H9 (cell line): ENCODE data around the gene C2orf68. TPM values are rescaled to one million over a fixed set of nuclear protein-coding genes. Genes with fewer than 3 reads are reported as not detected.

Experiments used
- DNase-seq: peaks from one replicate; pipeline ENCODE4 v3.0.0-alpha.2; 2017
- H2AFZ ChIP-seq: one replicate; pipeline ENCODE4 v1.6.1; 2013; ENCODE audit warnings: mild to moderate bottlenecking, low read length, control low read depth, moderate library complexity
- H2AK5ac ChIP-seq: 2 replicates; pipeline ENCODE4 v1.6.1; 2013; ENCODE audit warnings: low read length, control low read depth, mixed read lengths; ENCODE audit not compliant: insufficient read length
- H2BK120ac ChIP-seq: one replicate; pipeline ENCODE4 v1.6.1; 2013; ENCODE audit warnings: low read depth, mild to moderate bottlenecking, low read length, control low read depth, inconsistent platforms; ENCODE audit not compliant: poor library complexity, severe bottlenecking
- H2BK12ac ChIP-seq: 2 replicates; pipeline ENCODE4 v1.6.1; 2013; ENCODE audit warnings: low read length, control low read depth, mixed read lengths, low read depth; ENCODE audit not compliant: insufficient read length
- H2BK15ac ChIP-seq: 2 replicates; pipeline ENCODE4 v1.6.1; 2013; ENCODE audit warnings: low read depth, low read length, control low read depth
- H2BK20ac ChIP-seq: one replicate; pipeline ENCODE4 v1.6.1; 2013; ENCODE audit warnings: low read depth, mild to moderate bottlenecking, low read length, control low read depth, inconsistent platforms; ENCODE audit not compliant: poor library complexity, severe bottlenecking
- H2BK5ac ChIP-seq: 2 replicates; pipeline ENCODE4 v1.6.1; 2013; ENCODE audit warnings: low read length, control low read depth, mixed read lengths; ENCODE audit not compliant: insufficient read length
- H3K14ac ChIP-seq: 2 replicates; pipeline ENCODE4 v1.6.1; 2013; ENCODE audit warnings: low read length, control low read depth; ENCODE audit not compliant: insufficient read depth
- H3K18ac ChIP-seq: 2 replicates; pipeline ENCODE4 v1.6.1; 2013; ENCODE audit warnings: low read depth, mild to moderate bottlenecking, mixed read lengths, low read length, control low read depth; ENCODE audit not compliant: insufficient read length
- H3K23ac ChIP-seq: 2 replicates; pipeline ENCODE4 v1.6.1; 2013; ENCODE audit warnings: low read length, control low read depth, mixed read lengths, low read depth; ENCODE audit not compliant: insufficient read length
- H3K23me2 ChIP-seq: 2 replicates; pipeline ENCODE4 v1.6.1; 2013; ENCODE audit warnings: low read depth, mild to moderate bottlenecking, mixed read lengths, low read length, control low read depth; ENCODE audit not compliant: insufficient read length, poor library complexity, severe bottlenecking
- H3K27ac ChIP-seq: 2 replicates; pipeline ENCODE4 v1.5.1; 2013; ENCODE audit warnings: low read length, control low read depth, mixed read lengths, low read depth; ENCODE audit not compliant: insufficient read length
- H3K27me3 ChIP-seq: 2 replicates; pipeline ENCODE4 v1.6.1; 2013; ENCODE audit warnings: low read length, control low read depth, inconsistent platforms; ENCODE audit not compliant: insufficient read depth
- H3K4ac ChIP-seq: 2 replicates; pipeline ENCODE4 v1.6.1; 2013; ENCODE audit warnings: low read depth, mild to moderate bottlenecking, control low read depth, inconsistent platforms, low read length, moderate library complexity
- H3K4me1 ChIP-seq: 2 replicates; pipeline ENCODE4 v1.6.1; 2013; ENCODE audit warnings: low read length, control low read depth, inconsistent platforms; ENCODE audit not compliant: insufficient read depth
- H3K4me2 ChIP-seq: 2 replicates; pipeline ENCODE4 v1.6.1; 2013; ENCODE audit warnings: low read length, control low read depth, mixed read lengths; ENCODE audit not compliant: insufficient read length, insufficient read depth
- H3K56ac ChIP-seq: 2 replicates; pipeline ENCODE4 v1.6.1; 2013; ENCODE audit warnings: low read depth, mild to moderate bottlenecking, mixed read lengths, low read length, control low read depth; ENCODE audit not compliant: insufficient read length
- H3K79me1 ChIP-seq: 2 replicates; pipeline ENCODE4 v1.6.1; 2013; ENCODE audit warnings: low read depth, mild to moderate bottlenecking, moderate library complexity, low read length, control low read depth, inconsistent platforms; ENCODE audit not compliant: insufficient read depth, poor library complexity, severe bottlenecking
- H3K79me2 ChIP-seq: 2 replicates; pipeline ENCODE4 v1.6.1; 2013; ENCODE audit warnings: low read length, control low read depth, inconsistent platforms; ENCODE audit not compliant: insufficient read depth
- H3K9ac ChIP-seq: 2 replicates; pipeline ENCODE4 v1.6.1; 2013; ENCODE audit warnings: low read length, control low read depth, mixed read lengths; ENCODE audit not compliant: insufficient read length; ENCODE audit errors: extremely low read depth
- H3K9me3 ChIP-seq: one replicate; pipeline ENCODE4 v1.6.1; 2013; ENCODE audit warnings: low read depth, low read length, inconsistent platforms; ENCODE audit not compliant: control insufficient read depth
- H3T11ph ChIP-seq: one replicate; pipeline ENCODE4 v1.6.1; 2013; ENCODE audit warnings: mild to moderate bottlenecking, low read length, control low read depth, inconsistent platforms
- H4K20me1 ChIP-seq: one replicate; pipeline ENCODE4 v1.6.1; 2013; ENCODE audit not compliant: control insufficient read depth, insufficient read length, insufficient read depth
- H4K5ac ChIP-seq: 2 replicates; pipeline ENCODE4 v1.6.1; 2013; ENCODE audit warnings: low read depth, mild to moderate bottlenecking, mixed read lengths, low read length, control low read depth; ENCODE audit not compliant: insufficient read length
- H4K8ac ChIP-seq: replicated peaks from 2 replicates; pipeline ENCODE4 v1.6.1; 2013; ENCODE audit warnings: low read length, control low read depth, mixed read lengths, low read depth; ENCODE audit not compliant: insufficient read length
- H4K91ac ChIP-seq: 2 replicates; pipeline ENCODE4 v1.6.1; 2013; ENCODE audit warnings: low read depth, mild to moderate bottlenecking, moderate library complexity, mixed read lengths, low read length, control low read depth; ENCODE audit not compliant: insufficient read length
- H3K27ac Mint-ChIP-seq, 3 experiments: 2 replicates in 2 of 3; 3 replicates in 1 of 3; pipeline ENCODE4 v1.8.0; 2020 to 2021; ENCODE audit warnings: mixed read lengths in 3 of 3, mild to moderate bottlenecking in 1 of 3, moderate library complexity in 1 of 3
- H3K27me3 Mint-ChIP-seq: 2 replicates; pipeline ENCODE4 v1.8.0; 2021; ENCODE audit warnings: low read depth, mild to moderate bottlenecking, moderate library complexity, mixed read lengths
- H3K36me3 Mint-ChIP-seq, 3 experiments: 2 replicates in 2 of 3; 3 replicates in 1 of 3; pipeline ENCODE4 v1.8.0; 2020 to 2021; ENCODE audit warnings: low read depth in 3 of 3, mixed read lengths in 3 of 3; ENCODE audit not compliant: insufficient read depth in 1 of 3
- H3K4me1 Mint-ChIP-seq, 2 experiments: 2 replicates each; pipeline ENCODE4 v1.8.0; 2020; ENCODE audit warnings: mixed read lengths in 2 of 2
- H3K4me3 Mint-ChIP-seq, 2 experiments: 2 replicates in 1 of 2; 3 replicates in 1 of 2; pipeline ENCODE4 v1.8.0; 2020 to 2021; ENCODE audit warnings: mild to moderate bottlenecking in 2 of 2, mixed read lengths in 2 of 2, moderate library complexity in 1 of 2
- H3K9me3 Mint-ChIP-seq, 2 experiments: 2 replicates in 1 of 2; 3 replicates in 1 of 2; pipeline ENCODE4 v1.8.0; 2020; ENCODE audit warnings: mild to moderate bottlenecking in 2 of 2, mixed read lengths in 2 of 2, moderate library complexity in 1 of 2
- CTCF ChIP-seq: fragments of 200-600 bp; sonication (generic); conservative IDR thresholded peaks from 3 replicates; pipeline ENCODE4 v1.8.0; 2021; ENCODE audit warnings: antibody characterized with exemption, mild to moderate bottlenecking
- WGBS: extraction: QIAGEN DNeasy Blood & Tissue Kit; methylation state at CpG from one replicate; pipeline ENCODE4 v1.1.7; 2013; ENCODE audit warnings: missing lambda C conversion rate, low lambda C conversion rate, mixed read lengths; ENCODE audit not compliant: insufficient read length; ENCODE audit errors: extremely low coverage; 5-methylcytosine and 5-hydroxymethylcytosine counted together
- total RNA-seq: library from RNA; stranded (reverse); gene quantifications from 2 replicates; pipeline ENCODE4 v1.2.1, GENCODE V29; 2021

Gene C2orf68
- total RNA-seq, 1 experiment from 2014 or later: 39.6 TPM

- Histone ChIP-seq H2BK20ac (no peak overlapping the region), H2AFZ (no peak overlapping the region), H3K4me2 (no peak overlapping the region), H3K18ac (no peak overlapping the region), H2BK15ac (no peak overlapping the region), H2BK5ac (no peak overlapping the region), H2BK12ac (no peak overlapping the region), H3K4ac (no peak overlapping the region), H4K5ac (no peak overlapping the region), H3K23me2 (no peaks in the 10 kb centered on the region), H3K27me3 (no peaks in the 10 kb centered on the region), H3K14ac (no peak overlapping the region), H4K8ac (no peak overlapping the region), H3K79me1 (no peaks in the 10 kb centered on the region), H3K79me2 (no peaks in the 10 kb centered on the region), H2AK5ac (no peak overlapping the region), H4K20me1 (no peaks in the 10 kb centered on the region), H2BK120ac (no peak overlapping the region), H3K9ac (no peak overlapping the region), H3T11ph (no peak overlapping the region), H3K56ac (no peak overlapping the region), H3K27ac (no peak overlapping the region), H3K9me3 (no peaks in the 10 kb centered on the region), H4K91ac (no peak overlapping the region), H3K4me1 (no peaks in the 10 kb centered on the region), H3K23ac (no peak overlapping the region)
- Mint-ChIP-seq H3K4me3 (no peak overlapping the region), H3K27ac (no peak overlapping the region), H3K36me3 (peaks cover 47 to 91% (median 82%) of the 10 kb centered on the region in 3 experiments), H3K27me3 (no peaks in the 10 kb centered on the region; the same call in 1 of the 2 replicates), H3K4me1 (no peaks in the 10 kb centered on the region), H3K9me3 (no peaks in the 10 kb centered on the region)
- no peak for TF ChIP-seq CTCF
- WGBS: no CpG with 5 or more reads among the region's 2 CpGs
- no peak for DNase-seq
These were observed 34.3 kb upstream of the C2orf68 start for GRCh38 chr2:85646166-85646565.
